DMS 273 (cell line): ENCODE measurements around the gene GAS2L1.

ENCODE experiments used
- DNase-seq: peaks from one replicate; lab custom pipeline; 2025; ENCODE audit not compliant: unreplicated experiment; lab: John Stamatoyannopoulos, UW

Gene GAS2L1

GRCh38 chr22:29325785-29326315 is 19.4 kb downstream of the GAS2L1 start:
- DNase-seq = no peak

DNA sequence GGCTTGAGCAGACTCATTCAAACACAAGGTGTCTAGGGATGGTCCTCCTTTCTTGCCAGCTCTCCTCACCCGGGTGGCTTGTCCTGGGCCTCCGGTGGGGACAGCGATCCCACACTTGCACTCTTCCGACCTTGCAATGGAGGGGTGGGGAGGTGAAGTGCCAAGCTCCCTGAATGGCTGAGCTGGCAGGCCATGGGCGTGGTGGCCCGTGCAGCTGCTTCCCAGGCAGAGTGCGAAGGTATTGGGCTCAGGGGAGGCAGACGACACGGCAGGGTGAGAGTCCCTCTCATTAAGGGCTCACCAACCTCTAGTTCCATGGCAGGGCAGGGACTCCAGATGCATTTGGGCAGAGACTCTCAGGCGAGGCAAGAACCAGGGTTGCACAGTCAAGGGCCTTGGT is 20.0 kb downstream of the GAS2L1 start:
- DNase-seq = no peak

DNA sequence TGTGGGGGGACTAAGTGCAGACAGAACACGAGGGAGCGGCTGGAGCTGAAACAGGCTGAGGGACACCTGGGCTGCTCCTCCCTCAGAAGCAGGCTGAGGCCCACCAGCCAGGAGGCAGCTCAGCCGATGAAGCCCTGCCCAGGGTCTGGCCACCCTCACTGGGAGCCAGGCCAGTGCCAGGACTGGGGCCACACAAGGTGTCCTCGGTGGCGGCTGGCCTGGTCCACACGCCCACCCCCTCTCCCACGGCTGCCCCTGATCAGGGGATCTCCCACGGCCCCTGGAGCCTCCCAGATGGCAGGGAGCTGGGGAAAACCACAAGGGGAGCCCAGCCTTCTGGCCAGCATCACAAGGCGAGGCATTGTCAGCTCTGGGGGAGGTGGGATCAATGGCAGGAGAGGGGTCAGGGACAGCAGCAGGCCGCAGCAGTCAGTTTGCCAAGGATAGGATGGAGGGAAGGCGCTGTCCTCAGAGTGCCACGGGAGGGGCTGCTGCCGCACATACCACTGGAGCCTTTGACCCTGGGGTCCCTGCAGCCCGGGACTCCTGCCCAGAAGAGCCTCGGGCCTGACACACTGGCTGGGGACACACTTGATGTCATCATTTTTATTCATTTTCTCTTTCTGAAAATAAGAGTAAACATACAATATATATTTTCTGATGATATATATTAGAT is 20.8 kb downstream of the GAS2L1 start:
- no peak for DNase-seq

DNA sequence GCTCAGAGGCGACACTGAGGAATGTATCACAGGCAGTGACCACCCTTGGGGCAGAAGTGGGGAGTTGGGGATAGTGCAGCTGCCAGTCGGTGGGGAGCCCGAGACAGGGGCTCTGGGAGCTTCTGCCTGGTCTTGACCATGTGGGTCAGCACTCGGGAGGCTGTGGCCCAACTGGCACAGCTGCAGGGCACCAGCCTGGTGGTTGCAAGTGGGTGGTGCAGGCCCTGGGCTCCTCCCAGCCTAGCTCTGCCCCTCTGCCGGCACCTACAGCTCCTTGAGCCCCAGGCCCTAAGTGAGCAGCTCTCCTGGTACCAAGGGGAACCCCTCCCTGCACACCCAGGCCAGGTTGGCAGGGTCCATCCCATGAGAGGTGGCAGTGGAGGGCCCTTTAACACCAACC is 21.6 kb downstream of the GAS2L1 start:
- DNase-seq = peak; percentile 44

DNA sequence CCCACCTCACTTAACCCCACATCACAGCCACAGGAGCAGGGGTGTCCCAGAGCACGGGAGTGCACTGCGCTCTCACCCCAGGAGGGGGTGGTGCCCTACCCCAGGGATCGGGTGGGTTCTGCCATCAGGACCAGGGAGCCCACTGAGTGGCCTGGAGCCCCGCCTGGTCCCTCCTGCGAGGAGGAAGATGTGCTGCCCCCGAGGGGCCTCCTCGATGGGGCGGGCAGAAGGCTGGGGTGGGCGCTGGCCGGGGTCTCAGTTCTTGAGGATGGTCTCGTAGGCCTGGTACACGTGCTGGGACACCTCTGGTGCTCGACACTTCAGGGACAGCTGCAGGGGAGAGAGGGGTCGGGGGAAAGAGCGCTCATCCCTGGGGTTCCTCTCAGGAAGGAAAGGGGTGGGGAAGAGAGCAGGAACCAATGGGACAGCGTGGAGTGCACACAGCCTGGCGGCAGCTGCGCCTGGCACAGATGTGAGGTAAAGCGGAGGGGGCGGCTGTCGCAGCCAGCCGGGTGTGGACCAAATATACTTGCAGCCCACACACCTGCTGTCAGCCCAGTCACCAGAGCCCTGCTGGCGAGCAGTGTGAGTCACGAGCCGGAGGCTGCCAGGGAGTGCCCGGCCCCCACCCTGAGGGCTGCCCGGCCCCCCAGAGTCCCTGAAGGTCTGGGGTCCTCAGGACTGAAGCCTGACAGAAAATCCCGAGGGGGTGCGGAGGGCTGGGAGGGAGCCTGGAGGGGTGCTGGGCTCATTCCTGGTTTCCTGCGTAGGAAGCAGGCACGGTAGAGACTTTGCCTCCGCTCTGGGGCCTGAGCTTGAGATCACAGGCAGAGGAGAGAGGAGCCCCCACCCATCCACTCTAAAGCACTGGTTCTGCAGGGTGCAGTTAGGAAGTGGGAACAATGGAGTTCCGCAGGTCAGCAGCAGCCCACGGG is 22.4 kb downstream of the GAS2L1 start:
- DNase-seq = peak; percentile 94

- DNase-seq = no peak
These were observed 23.1 kb downstream of the GAS2L1 start for GRCh38 chr22:29329581-29329980.

DNA sequence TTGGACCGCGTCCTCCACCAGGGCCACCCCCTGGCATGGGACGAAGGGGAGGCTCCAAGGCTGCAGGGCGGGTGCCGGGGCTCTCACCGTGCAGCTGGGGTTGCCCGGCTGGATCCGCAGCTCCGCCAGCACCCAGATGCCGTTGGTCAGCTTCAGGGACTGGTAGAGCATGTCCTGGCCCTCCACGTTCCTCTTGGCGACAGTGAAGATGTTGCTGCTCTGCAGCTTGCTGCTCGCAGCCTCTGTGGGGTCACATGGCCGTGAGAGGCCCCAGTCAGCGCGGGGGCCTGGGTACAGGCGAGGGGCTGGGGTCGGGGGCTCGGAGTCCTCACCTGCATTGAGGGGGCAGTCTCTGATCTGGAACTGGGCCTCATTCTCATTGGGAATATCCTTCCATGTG is 23.8 kb downstream of the GAS2L1 start:
- no peak for DNase-seq

- DNase-seq = peak; percentile 78
These were observed 24.3 kb downstream of the GAS2L1 start for GRCh38 chr22:29330753-29331152.

DNA sequence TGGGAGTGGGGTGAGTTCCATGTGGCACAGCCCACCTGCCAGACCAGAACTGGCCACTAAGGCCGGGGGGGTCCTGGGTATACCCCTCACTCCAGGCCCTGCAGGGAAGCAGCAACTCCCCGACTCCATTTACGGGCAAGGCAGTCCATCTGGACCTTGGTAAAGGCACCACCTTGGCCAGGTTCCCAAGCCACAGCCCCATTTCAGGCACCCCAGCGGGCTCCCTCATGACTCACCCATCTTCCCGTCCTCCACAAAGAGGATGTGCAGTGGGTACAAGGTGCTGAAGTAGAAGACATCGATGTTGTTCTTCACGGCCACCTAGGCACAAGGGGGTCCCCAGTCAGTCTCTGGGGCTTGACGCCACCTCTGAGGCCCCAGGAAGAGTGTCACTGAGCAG is 24.8 kb downstream of the GAS2L1 start:
- DNase-seq = peak; percentile 59

- DNase-seq = peak; percentile 31
These were observed 25.3 kb downstream of the GAS2L1 start for GRCh38 chr22:29331658-29332300.

DNA sequence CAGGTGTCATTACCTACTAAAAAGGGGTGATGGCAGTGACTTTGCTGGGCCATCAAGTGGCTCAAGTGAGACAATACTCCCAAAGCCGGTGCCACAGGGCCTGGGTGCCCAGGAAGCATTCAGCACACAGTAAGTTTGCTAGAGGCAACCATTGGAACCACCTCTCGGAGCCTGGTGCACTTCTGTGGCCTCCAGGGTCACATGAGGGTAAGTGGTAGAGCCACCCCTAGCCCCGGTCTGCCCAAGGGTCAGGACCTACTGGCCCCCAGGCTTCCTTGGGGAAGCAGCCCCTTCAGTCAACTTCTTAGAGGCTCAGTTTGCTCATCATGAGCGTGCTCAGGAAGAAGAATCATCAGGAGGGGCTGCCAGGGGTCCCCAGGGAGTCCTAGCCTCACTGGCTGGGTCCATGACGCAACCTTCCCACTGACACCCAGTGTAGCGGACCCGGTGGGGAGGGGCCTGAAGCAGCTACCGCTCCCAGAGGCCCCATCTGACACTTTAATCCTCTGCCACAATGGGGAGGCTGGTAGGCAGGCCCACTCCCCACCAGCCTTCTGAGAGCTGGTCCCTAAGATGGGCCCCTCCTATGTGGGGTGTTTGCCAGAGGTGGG is 26.5 kb downstream of the GAS2L1 start:
- DNase-seq = no peak

- no peak for DNase-seq
These were observed 27.7 kb downstream of the GAS2L1 start for GRCh38 chr22:29334148-29334547.

DNA sequence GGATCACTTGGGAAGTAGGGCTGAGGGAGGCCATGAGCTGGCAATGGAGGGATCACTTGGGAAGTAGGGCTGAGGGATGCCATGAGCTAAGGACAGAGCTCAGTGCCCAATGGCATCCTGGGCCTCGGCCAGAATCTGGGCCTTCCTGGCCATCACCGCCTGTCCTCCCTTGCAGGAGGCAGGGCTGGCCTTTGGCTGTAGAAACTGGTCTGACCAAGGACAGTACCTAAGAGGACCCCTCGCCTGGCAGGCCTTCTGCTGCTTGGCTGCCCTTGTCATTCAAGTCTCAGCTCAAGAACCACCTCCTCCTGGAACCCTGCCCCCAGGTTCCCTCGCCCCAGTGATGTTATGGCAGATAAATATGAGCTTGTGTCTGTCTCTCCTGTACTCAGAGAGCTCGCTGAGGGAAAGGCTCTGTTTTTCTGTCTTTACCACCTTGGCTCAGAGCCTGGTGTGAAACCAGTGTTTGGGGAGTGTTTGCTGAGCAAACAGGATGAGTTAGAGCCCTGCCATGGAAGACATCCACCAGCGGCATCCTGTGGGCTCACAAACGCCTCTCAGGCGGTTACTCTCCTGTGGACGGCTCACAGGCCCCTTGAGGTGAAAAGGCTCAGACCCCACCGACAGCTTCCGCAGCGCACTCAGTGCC is 28.4 kb downstream of the GAS2L1 start:
- peak; percentile 8 for DNase-seq

- DNase-seq = no peak
These were observed 29.2 kb downstream of the GAS2L1 start for GRCh38 chr22:29335656-29336055.

- no peak for DNase-seq
These were observed 30.5 kb downstream of the GAS2L1 start for GRCh38 chr22:29336751-29337490.

DNA sequence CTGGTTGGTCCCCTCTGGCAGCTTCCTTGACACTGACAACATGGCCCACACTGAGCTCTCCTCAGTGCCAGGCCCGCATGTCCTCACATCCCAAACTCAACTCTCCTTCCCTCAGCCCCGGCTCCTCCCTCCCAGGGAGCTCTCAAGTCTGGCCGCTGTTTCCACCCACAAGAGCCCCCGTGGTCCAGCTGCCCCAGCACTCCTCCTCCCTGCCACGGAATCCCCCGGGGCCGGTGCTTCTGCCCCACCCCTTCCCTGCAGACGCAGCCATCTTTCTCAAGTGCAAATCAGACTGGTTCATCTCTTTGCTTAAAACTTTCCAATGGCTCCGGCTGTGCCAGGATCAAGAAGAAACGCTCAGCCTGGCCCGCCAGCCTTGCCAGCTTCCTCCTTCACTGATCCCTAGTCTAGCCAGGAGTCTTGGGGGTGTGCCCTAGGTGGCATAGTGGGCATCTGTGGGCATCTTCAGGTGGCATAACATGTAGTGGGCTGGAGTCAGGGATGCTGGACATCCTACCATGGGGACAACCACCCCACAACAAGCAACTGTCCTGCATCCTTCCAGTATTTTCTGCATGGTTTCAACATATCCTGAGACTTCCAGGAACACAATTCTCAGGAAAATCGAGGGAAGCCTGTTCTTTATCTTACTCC is 31.3 kb downstream of the GAS2L1 start:
- DNase-seq = peak; percentile 16

GRCh38 chr22:29338398-29338797 is 31.9 kb downstream of the GAS2L1 start:
- DNase-seq = no peak

- DNase-seq = no peak
These were observed 33.2 kb downstream of the GAS2L1 start for GRCh38 chr22:29339381-29340235.
